ENCODE data around the gene AMIGO2. TPM values are rescaled to one million over a fixed set of nuclear protein-coding genes. Genes with fewer than 3 reads are reported as not detected.
A peak's percentile ranks its signal among the peaks of the same experiment; 100 is the strongest.

AMIGO2 gene
- total RNA-seq, 1 experiment from 2014 or later, result 0.96 TPM

- DNase-seq (ENCODE audit: low read depth, low spot score), result no peak
- CTCF ChIA-PET, result interaction anchor here (0.8 to 0.9 kb wide), 2 partner anchors 11 to 12 kb away, joined by 3 read pairs; no protein-coding TSS in a partner anchor
- peaks cover 22 to 72% of the 10 kb centered on the region in 2 experiments for H3K4me1 ChIP-seq (ENCODE audit: control insufficient read depth in 1 of 2, insufficient read depth in 2 of 2, low read length in 2 of 2)
Observed at GRCh38 chr12:47082796-47083621, 3.2 kb upstream of the AMIGO2 start.

More at GRCh38 chr12:47082796-47083621, 3.2 kb upstream of the AMIGO2 start:
- Histone ChIP-seq H3K9ac (ENCODE audit: low read length) (no peak overlapping the region), H3K9me2 (ENCODE audit: insufficient read depth) (no peaks in the 10 kb centered on the region), H3K4me2 (ENCODE audit: low read length) (peak overlapping the region; percentile 30), H4K20me1 (ENCODE audit: insufficient read depth) (no peaks in the 10 kb centered on the region), H3K79me2 (ENCODE audit: insufficient read depth, low read length) (no peaks in the 10 kb centered on the region), H3K36me3 (ENCODE audit: control insufficient read depth in 1 of 2, insufficient read depth in 2 of 2, low read length in 2 of 2) (no peaks in the 10 kb centered on the region), H2AFZ (ENCODE audit: low read depth, low read length, poor library complexity, severe bottlenecking) (no peak overlapping the region), H3K27me3 (ENCODE audit: insufficient read depth, low read length) (no peaks in the 10 kb centered on the region), H3K4me3 (replicated peaks in 1 of 2; ENCODE audit: low read depth in 1 of 2, low read length in 2 of 2) (no peak overlapping the region), H3K9me3 (ENCODE audit: control insufficient read depth in 1 of 2, insufficient read depth in 1 of 2, low read depth in 1 of 2, low read length in 2 of 2) (no peaks in the 10 kb centered on the region), H3K27ac (ENCODE audit: low read depth, low read length) (no peak overlapping the region)
- no peak for ATAC-seq
- BruUV-seq (replicated peaks), result no TSS peak
- ChIA-PET POLR2A (no interaction called here), RAD21 (ENCODE audit: low non-redundant PET in 1 of 2, low total read pairs in 2 of 2, uncharacterized antibody in 2 of 2, unreplicated experiment in 2 of 2) (no interaction called here)
- TF ChIP-seq SIN3A (IDR thresholded peaks at IDR 0.05; ENCODE audit: low read depth) (no peak), JUND (IDR thresholded peaks at IDR 0.05) (0 out of 2 replicates have a peak, but pooled peaks have one; percentile 10), CEBPB (IDR thresholded peaks at IDR 0.05; ENCODE audit: low read depth) (peak; percentile 79), ZFX (IDR thresholded peaks at IDR 0.05) (no peak)
- TF ChIP-seq, protein P1, sequence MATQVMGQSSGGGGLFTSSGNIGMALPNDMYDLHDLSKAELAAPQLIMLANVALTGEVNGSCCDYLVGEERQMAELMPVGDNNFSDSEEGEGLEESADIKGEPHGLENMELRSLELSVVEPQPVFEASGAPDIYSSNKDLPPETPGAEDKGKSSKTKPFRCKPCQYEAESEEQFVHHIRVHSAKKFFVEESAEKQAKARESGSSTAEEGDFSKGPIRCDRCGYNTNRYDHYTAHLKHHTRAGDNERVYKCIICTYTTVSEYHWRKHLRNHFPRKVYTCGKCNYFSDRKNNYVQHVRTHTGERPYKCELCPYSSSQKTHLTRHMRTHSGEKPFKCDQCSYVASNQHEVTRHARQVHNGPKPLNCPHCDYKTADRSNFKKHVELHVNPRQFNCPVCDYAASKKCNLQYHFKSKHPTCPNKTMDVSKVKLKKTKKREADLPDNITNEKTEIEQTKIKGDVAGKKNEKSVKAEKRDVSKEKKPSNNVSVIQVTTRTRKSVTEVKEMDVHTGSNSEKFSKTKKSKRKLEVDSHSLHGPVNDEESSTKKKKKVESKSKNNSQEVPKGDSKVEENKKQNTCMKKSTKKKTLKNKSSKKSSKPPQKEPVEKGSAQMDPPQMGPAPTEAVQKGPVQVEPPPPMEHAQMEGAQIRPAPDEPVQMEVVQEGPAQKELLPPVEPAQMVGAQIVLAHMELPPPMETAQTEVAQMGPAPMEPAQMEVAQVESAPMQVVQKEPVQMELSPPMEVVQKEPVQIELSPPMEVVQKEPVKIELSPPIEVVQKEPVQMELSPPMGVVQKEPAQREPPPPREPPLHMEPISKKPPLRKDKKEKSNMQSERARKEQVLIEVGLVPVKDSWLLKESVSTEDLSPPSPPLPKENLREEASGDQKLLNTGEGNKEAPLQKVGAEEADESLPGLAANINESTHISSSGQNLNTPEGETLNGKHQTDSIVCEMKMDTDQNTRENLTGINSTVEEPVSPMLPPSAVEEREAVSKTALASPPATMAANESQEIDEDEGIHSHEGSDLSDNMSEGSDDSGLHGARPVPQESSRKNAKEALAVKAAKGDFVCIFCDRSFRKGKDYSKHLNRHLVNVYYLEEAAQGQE (IDR thresholded peaks at IDR 0.05; ENCODE audit: low read depth), result no peak
- intact Hi-C loops (cut with micrococcal nuclease), result no loop called here
